ENCODE measurements around the gene QRICH2. TPM values are rescaled to one million over a fixed set of nuclear protein-coding genes. Genes with fewer than 3 reads are reported as not detected.

QRICH2 gene
- total RNA-seq, 2 experiments from 2014 or later, result 1.8 to 2.1 TPM

GRCh38 chr17:76267051-76267576 is 41.0 kb downstream of the QRICH2 start:
- DNase-seq (no peak), ATAC-seq (ENCODE audit: poor library complexity) (no peak)
- H3K36me3 ChIP-seq (ENCODE audit: insufficient read depth, low read length), result peaks cover 53% of the 10 kb centered on the region
- H3K9me3 Mint-ChIP-seq, result no peaks in the 10 kb centered on the region
- no peak for TF ChIP-seq CTCF (IDR thresholded peaks at IDR 0.05)
- peaks cover 51% of the 10 kb centered on the region for H3K36me3 Mint-ChIP-seq (ENCODE audit: low read depth)
- H3K9me3 ChIP-seq (ENCODE audit: control insufficient read depth in 1 of 2, insufficient read depth in 1 of 2, low read length in 2 of 2), result no peaks in the 10 kb centered on the region
- peak overlapping the region; percentile 73 for H3K4me3 ChIP-seq (ENCODE audit: low read length)
- ChIA-PET POLR2A (interaction anchor here (0.5 to 14.0 kb wide), 11 partner anchors 9 to 698 kb away, joined by 3 to 394 read pairs (median 6); partner anchors contain the start of gene RNF157), CTCF (interaction anchor here (0.7 to 6.5 kb wide), 7 partner anchors 13 to 146 kb away, joined by 4 to 29 read pairs (median 9); partner anchors contain the start of gene FOXJ1)
- H3K27me3 Mint-ChIP-seq, result no peaks in the 10 kb centered on the region
- H3K27ac Mint-ChIP-seq, result peak overlapping the region; percentile 98
- intact Hi-C loops (cut with DNase I, micrococcal nuclease), result loop anchor here in 1 of 2 experiments (5.0 kb wide), 1 partner anchor 125 kb away; the partner anchor contains the start of gene FOXJ1
- H3K4me1 Mint-ChIP-seq (ENCODE audit: low read depth), result peaks cover 72% of the 10 kb centered on the region
- H3K27me3 ChIP-seq (ENCODE audit: control insufficient read depth in 1 of 2, insufficient read depth in 2 of 2, low read length in 2 of 2), result no peaks in the 10 kb centered on the region
- H3K4me3 Mint-ChIP-seq, result peak overlapping the region; percentile 96
- peak overlapping the region; percentile 77 to 91 for H3K27ac ChIP-seq (ENCODE audit: low read depth in 1 of 2, low read length in 2 of 2)
- peaks cover 84% of the 10 kb centered on the region for H3K4me1 ChIP-seq (ENCODE audit: insufficient read depth, low read length)

- Mint-ChIP-seq H3K9me3 (no peaks in the 10 kb centered on the region), H3K27me3 (no peaks in the 10 kb centered on the region), H3K36me3 (ENCODE audit: low read depth) (peaks cover 49% of the 10 kb centered on the region), H3K27ac (peak overlapping the region; percentile 98), H3K4me1 (ENCODE audit: low read depth) (peaks cover 75% of the 10 kb centered on the region), H3K4me3 (peak overlapping the region; percentile 93)
- CTCF ChIA-PET, result interaction anchor here (0.7 to 6.5 kb wide), 7 partner anchors 14 to 145 kb away, joined by 4 to 29 read pairs (median 9); partner anchors contain the start of gene FOXJ1
- Histone ChIP-seq H3K36me3 (ENCODE audit: insufficient read depth, low read length) (peaks cover 51% of the 10 kb centered on the region), H3K27me3 (ENCODE audit: control insufficient read depth in 1 of 2, insufficient read depth in 2 of 2, low read length in 2 of 2) (no peaks in the 10 kb centered on the region), H3K4me3 (ENCODE audit: low read length) (peak overlapping the region; percentile 73), H3K4me1 (ENCODE audit: insufficient read depth, low read length) (peaks cover 84% of the 10 kb centered on the region), H3K27ac (ENCODE audit: low read depth in 1 of 2, low read length in 2 of 2) (peak overlapping the region; percentile 77 to 91), H3K9me3 (ENCODE audit: control insufficient read depth in 1 of 2, insufficient read depth in 1 of 2, low read length in 2 of 2) (no peaks in the 10 kb centered on the region)
- no peak for ATAC-seq (ENCODE audit: poor library complexity)
- no peak for TF ChIP-seq CTCF (IDR thresholded peaks at IDR 0.05)
- DNase-seq, result peak in 4 of 14 experiments; percentile 40 to 59 (median 50)
- POLR2A ChIA-PET, result interaction anchor here (0.6 to 14.0 kb wide), 10 partner anchors 8 to 286 kb away, joined by 3 to 394 read pairs (median 8); partner anchors contain the start of gene RNF157
- intact Hi-C loops (cut with DNase I, micrococcal nuclease), result loop anchor here in 1 of 2 experiments (5.0 kb wide), 1 partner anchor 124 kb away; the partner anchor contains the start of gene FOXJ1
Observed at GRCh38 chr17:76266244-76266938, 41.7 kb downstream of the QRICH2 start.

GRCh38 chr17:76265624-76266243 is 42.3 kb downstream of the QRICH2 start:
- ATAC-seq (ENCODE audit: poor library complexity), result peak; percentile 7
- CTCF ChIA-PET, result interaction anchor here (0.9 to 6.5 kb wide), 8 partner anchors 14 to 144 kb away, joined by 3 to 29 read pairs (median 12); partner anchors contain the start of genes FOXJ1 and SPHK1
- Mint-ChIP-seq H3K36me3 (ENCODE audit: low read depth) (peaks cover 44% of the 10 kb centered on the region), H3K9me3 (no peaks in the 10 kb centered on the region), H3K4me1 (ENCODE audit: low read depth) (peaks cover 68% of the 10 kb centered on the region), H3K27me3 (no peaks in the 10 kb centered on the region), H3K27ac (peak overlapping the region; percentile 98), H3K4me3 (peak overlapping the region; percentile 93)
- Histone ChIP-seq H3K9me3 (ENCODE audit: control insufficient read depth in 1 of 2, insufficient read depth in 1 of 2, low read length in 2 of 2) (no peaks in the 10 kb centered on the region), H3K4me3 (ENCODE audit: low read length) (peak overlapping the region; percentile 73), H3K27me3 (ENCODE audit: control insufficient read depth in 1 of 2, insufficient read depth in 2 of 2, low read length in 2 of 2) (no peaks in the 10 kb centered on the region), H3K36me3 (ENCODE audit: insufficient read depth, low read length) (peaks cover 44% of the 10 kb centered on the region), H3K27ac (ENCODE audit: low read depth in 1 of 2, low read length in 2 of 2) (peak overlapping the region; percentile 77 to 91), H3K4me1 (ENCODE audit: insufficient read depth, low read length) (peaks cover 78% of the 10 kb centered on the region)
- DNase-seq, result peak in 12 of 14 experiments; percentile 46 to 81 (median 62)
- TF ChIP-seq CTCF (IDR thresholded peaks at IDR 0.05), result no peak
- intact Hi-C loops (cut with DNase I, micrococcal nuclease), result loop anchor here (1.0 to 5.0 kb wide), 4 partner anchors 25 to 123 kb away; partner anchors contain the start of genes RNF157 (in 2 of the 2) and FOXJ1 (in 1 of the 2)
- POLR2A ChIA-PET, result interaction anchor here (0.9 to 14.0 kb wide), 26 partner anchors 8 to 486 kb away, joined by 3 to 394 read pairs (median 11); partner anchors contain the start of genes EXOC7, FOXJ1, RNF157 and SRP68
